Embryonic facial prominence (tissue), 1 donor: ENCODE results near the gene LYST.
"Not testable (repeated sequence)": the region's sequence is repeated elsewhere in the genome, so short reads cannot be mapped to it uniquely, and the experiment has no call there.

Source experiments
- DNase-seq: peaks from one replicate; pipeline ENCODE4 v3.0.0-alpha.2; 2016; ENCODE audit errors: extremely low spot score

LYST gene, protein sequence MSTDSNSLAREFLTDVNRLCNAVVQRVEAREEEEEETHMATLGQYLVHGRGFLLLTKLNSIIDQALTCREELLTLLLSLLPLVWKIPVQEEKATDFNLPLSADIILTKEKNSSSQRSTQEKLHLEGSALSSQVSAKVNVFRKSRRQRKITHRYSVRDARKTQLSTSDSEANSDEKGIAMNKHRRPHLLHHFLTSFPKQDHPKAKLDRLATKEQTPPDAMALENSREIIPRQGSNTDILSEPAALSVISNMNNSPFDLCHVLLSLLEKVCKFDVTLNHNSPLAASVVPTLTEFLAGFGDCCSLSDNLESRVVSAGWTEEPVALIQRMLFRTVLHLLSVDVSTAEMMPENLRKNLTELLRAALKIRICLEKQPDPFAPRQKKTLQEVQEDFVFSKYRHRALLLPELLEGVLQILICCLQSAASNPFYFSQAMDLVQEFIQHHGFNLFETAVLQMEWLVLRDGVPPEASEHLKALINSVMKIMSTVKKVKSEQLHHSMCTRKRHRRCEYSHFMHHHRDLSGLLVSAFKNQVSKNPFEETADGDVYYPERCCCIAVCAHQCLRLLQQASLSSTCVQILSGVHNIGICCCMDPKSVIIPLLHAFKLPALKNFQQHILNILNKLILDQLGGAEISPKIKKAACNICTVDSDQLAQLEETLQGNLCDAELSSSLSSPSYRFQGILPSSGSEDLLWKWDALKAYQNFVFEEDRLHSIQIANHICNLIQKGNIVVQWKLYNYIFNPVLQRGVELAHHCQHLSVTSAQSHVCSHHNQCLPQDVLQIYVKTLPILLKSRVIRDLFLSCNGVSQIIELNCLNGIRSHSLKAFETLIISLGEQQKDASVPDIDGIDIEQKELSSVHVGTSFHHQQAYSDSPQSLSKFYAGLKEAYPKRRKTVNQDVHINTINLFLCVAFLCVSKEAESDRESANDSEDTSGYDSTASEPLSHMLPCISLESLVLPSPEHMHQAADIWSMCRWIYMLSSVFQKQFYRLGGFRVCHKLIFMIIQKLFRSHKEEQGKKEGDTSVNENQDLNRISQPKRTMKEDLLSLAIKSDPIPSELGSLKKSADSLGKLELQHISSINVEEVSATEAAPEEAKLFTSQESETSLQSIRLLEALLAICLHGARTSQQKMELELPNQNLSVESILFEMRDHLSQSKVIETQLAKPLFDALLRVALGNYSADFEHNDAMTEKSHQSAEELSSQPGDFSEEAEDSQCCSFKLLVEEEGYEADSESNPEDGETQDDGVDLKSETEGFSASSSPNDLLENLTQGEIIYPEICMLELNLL (N-terminal part only)

DNA sequence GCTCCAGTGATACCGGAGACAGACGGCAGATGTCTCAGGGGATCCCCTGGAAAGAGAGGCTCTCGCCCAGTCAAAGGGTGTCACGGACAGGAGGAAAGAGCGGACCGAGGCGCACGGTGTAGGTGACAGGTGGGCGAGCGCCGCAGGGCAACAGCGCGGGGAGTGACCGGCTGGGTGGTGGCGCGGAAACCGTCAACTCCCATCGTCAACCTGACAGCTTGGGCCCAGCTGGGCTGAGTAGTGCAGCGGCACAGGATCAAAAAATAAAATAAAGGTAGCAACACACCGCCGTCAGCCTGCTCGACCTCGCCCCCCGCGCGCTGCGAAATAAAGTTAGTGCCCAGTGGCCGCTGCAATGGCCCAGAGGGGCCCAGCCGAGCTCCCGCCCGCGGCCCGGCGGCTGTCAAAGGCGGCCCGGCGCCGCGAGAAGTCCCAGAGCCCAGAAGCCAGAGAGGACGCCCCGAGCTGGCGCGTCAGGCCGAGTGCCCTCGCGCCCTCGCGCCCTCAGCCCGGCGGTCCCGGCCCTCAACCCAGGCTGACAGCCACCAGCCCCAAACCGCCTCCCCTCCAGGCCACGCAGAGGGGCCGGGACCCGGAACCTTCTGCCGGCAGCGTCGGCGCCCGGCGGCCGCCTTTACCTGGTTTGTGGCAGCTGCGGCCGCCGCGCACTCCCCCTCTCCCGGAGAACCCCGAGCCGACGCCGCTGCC is at the start of gene LYST:
LYST (minus strand) TSS at position 702 of the 708 bp plus-strand sequence. CDS start 36,489 bp downstream, outside the sequence.
- no peak for DNase-seq

DNA sequence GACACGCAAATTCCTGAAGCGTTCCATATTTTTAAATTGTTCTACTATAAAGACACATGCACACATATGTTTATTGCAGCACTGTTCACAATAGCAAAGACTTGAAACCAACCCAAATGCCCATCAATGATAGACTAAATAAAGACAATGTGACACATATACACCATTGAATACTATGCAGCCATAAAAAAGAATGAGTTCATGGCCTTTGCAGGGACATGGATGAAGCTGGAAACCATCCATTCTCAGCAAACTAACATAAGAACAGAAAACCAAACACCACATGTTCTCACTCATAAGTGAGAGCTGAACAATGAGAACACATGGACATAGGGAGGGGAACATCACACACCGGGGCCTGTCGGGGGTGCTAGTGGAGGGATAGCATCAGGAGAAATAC is 48.8 kb upstream of the LYST start:
- DNase-seq = not testable (repeated sequence)

DNA sequence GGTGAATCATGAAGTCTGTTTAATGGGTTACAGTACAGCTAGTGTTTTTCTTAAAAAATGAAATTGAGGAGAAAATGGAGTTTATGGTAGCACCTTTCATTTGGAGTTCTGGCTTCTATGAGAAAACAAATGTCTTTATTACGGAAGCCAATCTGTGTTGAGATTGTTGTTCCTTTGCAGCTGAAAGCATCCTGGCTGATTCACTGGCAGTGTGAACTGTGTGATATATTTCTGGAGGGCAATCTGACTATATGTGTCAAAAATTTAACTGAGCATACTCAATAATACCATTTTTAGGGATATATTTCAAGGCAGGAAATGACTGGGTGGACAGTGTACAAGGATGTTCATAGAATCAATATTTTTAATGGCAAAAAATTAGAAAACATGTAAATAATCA is 46.6 kb upstream of the LYST start:
- DNase-seq = no peak

DNA sequence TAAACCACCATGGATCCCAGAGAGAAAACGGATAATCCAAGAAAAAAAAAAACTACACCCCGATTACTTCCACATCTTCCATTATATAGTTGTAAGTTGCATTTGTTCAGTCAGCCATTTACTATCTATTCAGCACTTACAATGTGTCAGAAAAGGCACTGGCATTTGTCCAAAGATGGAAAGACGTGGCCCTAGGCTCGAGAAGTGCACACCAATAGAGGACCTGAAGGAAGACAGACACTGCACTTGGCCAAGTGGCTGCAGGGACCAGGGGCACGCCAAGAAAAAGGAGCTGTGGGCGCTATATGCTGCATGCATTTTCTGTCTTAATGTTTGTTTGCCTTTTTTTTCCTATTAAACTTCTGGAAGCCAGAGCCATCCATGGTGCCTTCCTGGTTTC is 45.2 kb upstream of the LYST start:
- DNase-seq = no peak

DNA sequence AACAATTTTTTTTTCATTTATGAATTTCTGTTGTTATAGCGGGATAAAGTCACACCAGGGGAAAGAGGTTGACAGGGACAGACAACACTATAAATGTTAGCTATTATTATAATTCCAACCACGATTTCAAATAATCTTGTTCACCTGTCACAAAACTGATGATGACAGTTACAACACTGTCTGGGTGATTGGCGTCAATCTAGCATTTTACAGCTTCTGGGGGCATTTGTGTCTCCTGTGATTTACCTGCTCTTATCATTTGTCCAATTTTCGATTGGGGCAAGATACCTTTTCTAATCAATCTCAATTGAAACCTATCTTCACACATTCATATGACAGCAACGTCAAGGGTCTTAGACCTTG is 44.6 kb upstream of the LYST start:
- no peak for DNase-seq

DNA sequence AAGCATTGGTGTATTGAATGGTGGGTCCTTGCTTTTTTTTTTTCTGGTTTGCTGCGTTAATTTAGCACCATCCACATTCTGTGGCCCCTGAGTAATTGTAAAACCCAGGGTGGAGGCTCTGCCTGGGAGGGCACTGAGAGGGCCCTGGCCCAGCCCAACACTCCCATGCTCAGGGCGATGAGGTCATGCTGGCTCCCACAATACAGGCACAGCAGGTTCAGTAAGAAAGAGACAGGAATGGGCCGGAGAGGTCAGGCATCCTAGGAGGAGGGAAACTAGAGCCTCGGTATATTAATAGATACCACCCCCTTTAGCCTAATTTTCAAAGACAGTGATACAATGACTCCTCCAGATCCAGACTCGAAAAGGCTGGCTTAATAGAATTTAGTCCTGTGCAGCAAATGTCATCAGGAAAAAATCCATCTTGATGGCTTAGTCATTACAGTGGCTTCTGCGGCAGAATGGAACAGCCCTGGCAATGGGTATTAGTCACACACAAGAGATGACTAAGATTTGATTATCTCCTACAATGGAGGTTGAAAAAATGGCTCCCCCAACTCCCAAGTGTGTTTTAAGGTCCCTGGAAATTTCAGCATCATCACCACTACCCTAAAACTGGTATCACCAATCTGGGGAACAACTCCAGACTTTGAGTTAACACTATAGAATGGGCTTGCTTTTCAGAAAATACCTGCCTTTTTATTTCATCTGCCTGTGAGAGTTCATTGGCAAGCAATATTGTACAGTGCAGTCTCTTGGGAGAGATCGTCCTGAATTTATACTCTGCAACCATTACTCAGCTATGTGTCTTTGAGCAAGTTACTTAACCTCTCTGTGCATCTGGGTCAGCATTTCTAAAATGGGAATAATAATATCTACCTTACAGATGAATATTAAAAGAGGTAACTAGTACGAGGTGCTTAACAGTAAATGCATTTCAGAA is 43.9 kb upstream of the LYST start:
- no peak for DNase-seq

DNA sequence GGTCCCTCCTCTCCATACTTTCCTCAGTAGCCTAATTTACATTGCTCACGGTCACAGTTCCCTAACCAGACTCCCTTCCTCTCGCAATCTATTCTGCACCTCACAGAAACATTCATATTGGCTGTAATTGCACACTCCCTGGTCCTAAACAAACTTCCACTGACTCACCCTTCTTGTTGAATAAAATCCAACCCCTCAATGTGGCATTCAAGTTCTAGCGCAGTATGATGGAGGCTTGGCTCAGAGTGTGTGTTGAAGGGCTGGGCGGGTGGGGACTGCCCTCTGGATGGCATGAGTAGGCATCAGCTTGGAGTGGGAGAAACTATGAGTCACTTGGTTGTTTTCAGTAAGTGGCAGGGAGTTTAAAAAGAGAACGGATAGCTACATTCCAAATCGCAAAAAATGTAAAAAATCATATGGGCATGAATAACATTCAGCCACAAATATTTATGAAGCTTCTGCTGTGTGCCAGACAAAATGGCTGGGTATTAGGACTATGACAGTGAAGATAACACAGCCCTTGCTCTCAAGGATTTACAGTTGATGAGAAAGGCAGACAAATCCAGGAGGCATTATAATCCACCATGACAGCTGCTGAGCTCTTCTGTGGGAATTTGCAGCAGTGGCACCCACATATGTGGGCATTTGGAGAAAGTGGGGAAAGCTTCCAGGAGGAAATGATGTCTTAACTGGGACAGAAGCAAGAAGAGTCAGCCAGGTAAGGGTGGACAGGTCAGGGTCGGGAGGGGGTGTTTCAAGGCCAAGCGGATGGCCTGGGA is 42.2 kb upstream of the LYST start:
- no peak for DNase-seq

DNA sequence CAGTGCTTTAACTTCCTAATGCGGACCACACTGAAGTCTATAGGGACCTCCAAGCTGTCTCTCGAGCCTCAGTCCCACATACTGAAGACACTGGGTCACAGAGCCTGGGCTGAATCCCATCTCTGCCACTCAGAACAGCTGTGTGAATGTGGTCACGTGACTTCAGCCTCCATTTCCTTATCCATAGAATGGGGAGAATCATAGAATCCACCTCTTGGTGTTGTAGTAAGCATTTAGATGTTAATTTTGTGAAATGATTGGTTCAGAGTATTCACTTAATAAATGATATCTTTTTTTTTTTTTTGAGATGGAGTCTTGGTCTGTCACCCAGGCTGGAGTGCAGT is 41.2 kb upstream of the LYST start:
- DNase-seq = no peak

DNA sequence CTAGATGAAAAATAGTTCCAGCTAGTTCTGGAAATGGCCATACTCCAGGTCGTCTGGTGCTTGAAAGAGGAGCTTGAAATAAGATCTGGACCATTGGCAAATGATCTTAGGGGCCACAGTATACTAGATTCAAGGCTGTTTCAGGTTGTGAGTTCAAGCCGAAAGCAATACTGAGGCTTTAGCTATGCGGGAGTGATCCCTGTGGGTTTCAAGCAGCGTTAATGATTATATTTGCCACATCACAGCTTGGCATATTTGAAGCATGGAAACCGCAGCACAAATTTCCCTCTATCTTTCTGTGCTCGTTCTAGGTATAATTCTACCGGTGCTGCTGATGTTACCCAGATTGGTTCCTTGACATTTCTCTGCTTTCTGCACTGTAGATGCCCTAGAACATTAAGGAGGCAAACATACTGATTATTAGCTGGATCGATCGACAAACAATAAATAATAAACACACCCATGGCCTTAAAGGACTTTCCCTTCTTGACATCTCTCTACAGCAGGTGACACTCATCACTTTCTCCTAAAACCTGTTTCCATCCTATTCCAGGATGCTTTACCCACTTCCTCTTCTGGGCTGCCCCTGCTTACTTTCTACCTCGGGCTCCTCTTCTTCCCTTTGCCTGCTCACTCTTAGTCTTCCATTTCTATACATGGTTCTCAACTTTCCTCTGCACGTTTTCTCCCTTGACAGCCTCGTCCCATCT is 40.6 kb upstream of the LYST start:
- DNase-seq = no peak

DNA sequence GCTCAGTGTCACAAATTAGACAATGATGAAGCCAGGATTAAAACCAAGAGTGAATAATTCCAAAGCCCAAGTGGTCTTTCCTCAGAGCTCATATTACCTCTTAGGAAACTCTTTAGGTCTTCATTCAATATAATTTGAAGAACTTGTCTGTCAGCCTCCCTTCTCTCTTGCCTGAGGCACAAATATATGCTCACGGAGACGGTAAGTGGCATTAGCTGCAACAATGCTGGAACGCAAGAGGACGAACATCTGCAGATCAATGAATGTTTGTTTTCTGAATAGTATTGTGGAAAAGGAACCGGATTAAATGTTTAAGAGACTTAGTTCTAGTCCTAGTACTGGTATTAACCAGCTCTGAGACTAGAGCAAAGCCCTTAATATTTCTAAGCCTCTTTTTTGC is 39.7 kb upstream of the LYST start:
- no peak for DNase-seq

DNA sequence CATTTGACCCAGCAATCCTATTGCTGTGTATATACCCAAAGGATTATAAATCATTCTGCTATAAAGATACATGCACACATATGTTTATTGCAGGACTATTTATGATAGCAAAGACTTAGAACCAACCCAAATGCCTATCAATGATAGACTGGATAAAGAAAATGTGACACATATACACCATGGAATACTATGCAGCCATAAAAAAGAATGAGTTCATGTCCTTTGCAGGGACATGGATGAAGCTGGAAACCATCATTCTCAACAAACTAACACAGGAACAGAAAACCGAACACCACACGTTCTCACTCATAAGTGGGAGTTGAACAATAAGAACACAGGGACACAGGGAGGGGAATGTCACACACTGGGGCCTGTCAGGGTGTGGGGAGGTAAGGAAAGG is 37.1 kb upstream of the LYST start:
- DNase-seq = not testable (repeated sequence)

DNA sequence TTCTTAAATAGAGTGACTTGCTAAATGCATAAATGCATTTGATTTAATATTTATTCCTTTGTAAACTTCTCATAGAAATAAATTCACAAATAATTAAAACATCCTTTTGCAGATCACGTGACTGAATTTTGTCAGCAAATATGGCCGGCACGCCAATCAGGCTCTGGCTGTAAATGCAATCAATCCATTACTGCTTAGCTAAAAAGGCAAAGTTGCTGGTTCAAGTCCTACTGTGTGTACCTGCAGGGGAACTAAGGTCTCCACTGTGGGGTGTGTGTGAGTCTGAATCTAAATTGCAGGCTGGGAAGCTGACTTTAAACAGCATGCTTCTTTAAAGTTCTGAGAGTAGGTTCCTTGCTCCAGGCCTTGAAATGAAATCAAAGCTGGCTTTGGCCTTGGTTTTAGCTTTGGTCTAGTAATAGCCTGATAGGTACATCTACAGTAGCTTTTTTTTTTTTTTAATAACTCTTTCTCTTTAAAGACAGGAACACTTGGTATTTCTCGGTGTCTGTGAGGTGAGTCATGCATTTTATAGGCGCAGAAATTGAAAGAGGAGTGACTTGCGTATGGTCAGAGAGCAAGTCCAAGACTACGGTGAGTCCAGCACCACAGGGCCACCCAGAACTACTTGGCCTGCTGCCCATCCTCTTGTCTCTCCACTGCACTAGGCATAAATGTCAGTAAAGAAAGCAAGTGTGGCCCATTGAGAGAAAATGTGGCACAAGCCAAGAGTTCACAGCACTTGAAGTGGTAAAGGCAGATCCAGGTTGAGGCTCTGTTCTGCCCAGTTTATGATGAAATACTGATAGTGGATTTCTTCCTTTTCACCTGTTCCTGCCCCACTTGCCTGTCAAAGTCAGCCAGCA is 36.2 kb upstream of the LYST start:
- DNase-seq = no peak

DNA sequence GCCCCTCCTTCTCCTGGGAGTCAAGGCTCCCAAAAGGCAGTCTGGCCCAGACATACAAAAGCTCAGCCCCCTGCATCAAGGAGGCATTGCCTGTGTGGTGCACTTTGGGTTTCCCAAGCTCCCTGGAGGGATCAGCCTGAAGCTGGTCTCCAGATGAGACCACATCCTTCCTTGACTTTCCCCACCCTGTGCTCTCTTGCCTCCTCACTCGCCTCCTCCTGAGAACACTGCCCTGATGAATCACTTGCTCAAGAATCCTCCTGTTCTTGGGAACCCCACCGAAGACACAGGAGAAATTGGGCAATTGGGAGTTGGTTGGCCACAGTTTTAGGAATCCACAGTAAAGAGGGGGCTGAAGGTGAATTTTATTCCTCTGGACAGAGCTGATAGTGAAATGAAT is 34.8 kb upstream of the LYST start:
- no peak for DNase-seq

DNA sequence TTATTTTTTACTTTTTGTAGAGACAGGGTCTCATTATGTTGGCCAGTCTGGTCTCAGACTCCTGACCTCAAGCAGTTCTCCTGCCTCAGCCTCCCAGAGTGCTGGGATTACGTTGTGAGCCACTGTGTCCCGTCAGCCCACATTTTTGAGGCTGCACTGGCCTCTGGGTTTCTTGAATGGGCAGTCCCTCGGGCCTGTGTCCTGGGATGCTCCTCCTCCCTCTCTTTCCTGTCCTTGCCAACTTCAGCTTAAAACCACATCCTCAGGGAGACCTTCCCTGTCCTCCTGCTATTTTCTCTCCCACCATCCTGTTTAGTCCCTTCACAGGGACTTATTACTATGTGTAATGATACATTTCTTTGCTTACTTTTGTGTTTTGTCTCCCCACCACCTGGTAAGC is 31.4 kb upstream of the LYST start:
- DNase-seq = no peak

DNA sequence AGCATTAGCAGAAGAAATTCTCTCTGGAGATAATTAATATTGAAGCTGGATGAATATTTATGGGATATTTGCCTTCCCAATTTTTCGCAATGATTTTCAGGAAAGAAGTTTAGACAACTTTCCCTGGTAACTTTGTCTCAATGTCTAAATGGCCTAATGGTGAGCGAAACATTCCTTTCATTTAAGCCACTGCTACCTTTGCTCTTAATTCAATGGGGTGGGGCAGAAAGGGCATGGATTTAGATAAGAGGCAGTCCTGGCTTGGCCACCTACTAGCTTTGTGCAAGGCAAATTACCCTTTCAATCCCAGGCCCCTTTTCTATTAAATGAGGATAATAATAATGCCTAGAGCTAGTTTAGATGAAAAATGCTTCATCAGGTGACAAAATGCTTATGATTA is 27.1 kb upstream of the LYST start:
- DNase-seq = no peak

DNA sequence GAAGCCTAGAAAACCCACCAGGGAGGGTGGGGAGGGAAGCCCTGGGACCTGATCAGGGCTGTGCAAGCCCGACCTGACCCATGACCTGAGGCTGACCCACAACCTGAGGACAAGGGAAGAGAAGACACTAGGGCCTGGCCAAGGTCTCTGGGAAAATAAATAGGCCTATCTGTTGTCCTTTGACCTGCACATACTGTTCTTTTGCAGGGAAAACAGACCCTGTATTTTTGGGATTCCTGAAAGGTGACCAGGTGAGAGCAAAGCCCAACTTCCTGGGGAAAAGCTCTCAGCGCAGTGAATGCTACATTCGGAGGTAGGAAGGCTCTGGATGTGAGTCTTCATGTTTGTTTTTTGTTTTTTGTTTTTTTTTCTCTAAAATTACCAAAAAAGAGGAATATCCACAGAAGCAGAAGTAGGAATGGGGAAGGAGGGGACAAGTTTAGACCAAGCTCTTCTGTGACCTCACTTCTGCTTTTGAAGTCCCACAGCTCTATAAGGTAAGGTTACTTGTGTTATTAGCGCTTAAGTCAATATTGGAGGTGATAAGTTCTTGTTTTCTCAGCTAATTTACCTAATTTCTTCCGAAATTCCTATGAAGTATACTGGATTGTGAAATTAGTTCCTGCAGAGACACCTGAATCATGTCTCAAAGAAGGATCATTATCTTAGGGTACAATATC is 26.2 kb upstream of the LYST start:
- DNase-seq = no peak

DNA sequence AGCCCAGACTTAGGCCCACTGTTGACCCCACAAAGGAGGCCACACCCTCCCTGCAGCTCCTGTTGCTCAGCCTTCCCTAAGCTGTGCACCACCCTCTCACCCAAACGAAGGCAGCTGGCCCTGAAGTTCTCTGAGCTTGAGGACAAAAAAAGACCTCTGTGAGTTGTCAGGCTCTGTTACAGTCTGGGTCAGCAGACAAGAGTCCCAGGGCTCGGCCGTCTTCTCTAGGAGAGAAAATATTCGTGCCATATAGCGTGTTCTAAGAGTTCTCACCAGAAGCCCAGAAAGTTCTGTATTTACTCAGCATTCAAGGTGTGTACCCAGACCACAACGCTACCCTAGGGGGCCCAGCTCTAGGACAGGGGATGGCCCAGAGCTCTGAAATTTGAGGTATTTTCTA is 25.5 kb upstream of the LYST start:
- no peak for DNase-seq
